Measurements from ENCODE around the gene AFTPH.

- TF ChIP-seq, protein P1, sequence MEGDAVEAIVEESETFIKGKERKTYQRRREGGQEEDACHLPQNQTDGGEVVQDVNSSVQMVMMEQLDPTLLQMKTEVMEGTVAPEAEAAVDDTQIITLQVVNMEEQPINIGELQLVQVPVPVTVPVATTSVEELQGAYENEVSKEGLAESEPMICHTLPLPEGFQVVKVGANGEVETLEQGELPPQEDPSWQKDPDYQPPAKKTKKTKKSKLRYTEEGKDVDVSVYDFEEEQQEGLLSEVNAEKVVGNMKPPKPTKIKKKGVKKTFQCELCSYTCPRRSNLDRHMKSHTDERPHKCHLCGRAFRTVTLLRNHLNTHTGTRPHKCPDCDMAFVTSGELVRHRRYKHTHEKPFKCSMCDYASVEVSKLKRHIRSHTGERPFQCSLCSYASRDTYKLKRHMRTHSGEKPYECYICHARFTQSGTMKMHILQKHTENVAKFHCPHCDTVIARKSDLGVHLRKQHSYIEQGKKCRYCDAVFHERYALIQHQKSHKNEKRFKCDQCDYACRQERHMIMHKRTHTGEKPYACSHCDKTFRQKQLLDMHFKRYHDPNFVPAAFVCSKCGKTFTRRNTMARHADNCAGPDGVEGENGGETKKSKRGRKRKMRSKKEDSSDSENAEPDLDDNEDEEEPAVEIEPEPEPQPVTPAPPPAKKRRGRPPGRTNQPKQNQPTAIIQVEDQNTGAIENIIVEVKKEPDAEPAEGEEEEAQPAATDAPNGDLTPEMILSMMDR (IDR thresholded peaks at IDR 0.05; ENCODE audit: borderline replicate concordance, extremely low read depth, low read length, poor library complexity, severe bottlenecking) = no peak
- TF ChIP-seq EZH2 (IDR thresholded peaks at IDR 0.05; ENCODE audit: borderline replicate concordance, low read depth, low read length, severe bottlenecking) = no peak
Measured at GRCh38 chr2:64537991-64538390, 13.9 kb downstream of the AFTPH start.

Data from DND-41 (cell line).